Panc1 (cell line): ENCODE results near the gene CLDN4. TPM values are rescaled to one million over a fixed set of nuclear protein-coding genes. Genes with fewer than 3 reads are reported as not detected.
A peak's percentile ranks its signal among the peaks of the same experiment; 100 is the strongest.

Experiments used
- ATAC-seq: fragments of 200-7000 bp; cut with Tn5 transposase; 2 replicates; pipeline ENCODE4 v1.9.1; 2020; ENCODE audit warnings: mild to moderate bottlenecking, moderate library complexity
- BruUV-seq: library from RNA; stranded (reverse); fragments of 400-500 nt; replicated peaks from 2 replicates; lab custom pipeline; 2021; lab: Mats Ljungman, UMichigan
- CTCF ChIA-PET: fragments of 300-600 bp; sonication (Branson Sonifier 250); formaldehyde crosslinking; loops from one replicate; lab custom pipeline; 2022; ENCODE audit warnings: antibody characterized with exemption; lab: Charles Lee
- POLR2A ChIA-PET: fragments of 300-600 bp; sonication (Branson Sonifier 250); formaldehyde crosslinking; loops from one replicate; lab custom pipeline; 2022; ENCODE audit warnings: antibody characterized with exemption; lab: Charles Lee
- DNase-seq: peaks from one replicate; pipeline ENCODE4 v3.0.0-alpha.2; 2010; ENCODE audit warnings: low read depth, low spot score
- H3K27ac ChIP-seq: 2 replicates; pipeline ENCODE4 v1.5.1; 2011; ENCODE audit warnings: mild to moderate bottlenecking, low read length, inconsistent platforms
- H3K27me3 ChIP-seq: fragments of 200-500 bp; sonication (Bioruptor generic); 2 replicates; pipeline ENCODE4 v1.6.0; 2014; ENCODE audit warnings: low read length, inconsistent platforms; ENCODE audit not compliant: control insufficient read depth, insufficient read depth
- H3K36me3 ChIP-seq: fragments of 200-500 bp; sonication (Bioruptor generic); 2 replicates; pipeline ENCODE4 v1.5.1; 2014; ENCODE audit warnings: inconsistent platforms, mild to moderate bottlenecking, low read length, moderate library complexity; ENCODE audit not compliant: control insufficient read depth, insufficient read depth
- H3K4me1 ChIP-seq: 2 replicates; pipeline ENCODE4 v1.5.1; 2011; ENCODE audit warnings: inconsistent platforms, mild to moderate bottlenecking, low read length, moderate library complexity; ENCODE audit not compliant: control insufficient read depth, insufficient read depth
- H3K4me3 ChIP-seq, 2 experiments: 2 replicates each; pipeline ENCODE4 v1.5.1; 2011 to 2012; ENCODE audit warnings: low read depth in 2 of 2, low read length in 2 of 2, mild to moderate bottlenecking in 2 of 2, inconsistent platforms in 1 of 2, moderate library complexity in 1 of 2
- H3K9me3 ChIP-seq: fragments of 200-500 bp; sonication (Bioruptor generic); 2 replicates; pipeline ENCODE4 v1.5.1; 2014; ENCODE audit warnings: low read depth, mild to moderate bottlenecking, inconsistent platforms, low read length, moderate library complexity; ENCODE audit not compliant: control insufficient read depth, insufficient read depth
- CTCF ChIP-seq: fragments of 450-650 bp; IDR thresholded peaks from 2 replicates; pipeline ENCODE4 v1.5.1; 2017; ENCODE audit warnings: mild to moderate bottlenecking
- POLR2AphosphoS5 ChIP-seq: IDR thresholded peaks from 2 replicates; pipeline ENCODE4 v1.6.1; 2012; ENCODE audit warnings: mild to moderate bottlenecking, low read depth, low read length, moderate library complexity
- REST ChIP-seq, 2 experiments: IDR thresholded peaks; 2 replicates each; pipeline ENCODE4 v1.6.1; 2011 to 2012; ENCODE audit warnings: low read depth in 2 of 2, control low read depth in 1 of 2, low read length in 1 of 2, mild to moderate bottlenecking in 1 of 2, moderate library complexity in 1 of 2; ENCODE audit not compliant: insufficient read depth in 1 of 2
- SIN3A ChIP-seq: IDR thresholded peaks from 2 replicates; pipeline ENCODE4 v1.6.1; 2012; ENCODE audit warnings: low read depth, mild to moderate bottlenecking, low read length, moderate library complexity, borderline replicate concordance; ENCODE audit not compliant: insufficient read depth
- TCF7L2 ChIP-seq: IDR thresholded peaks from 2 replicates; pipeline ENCODE4 v1.6.1; 2011; ENCODE audit warnings: mild to moderate bottlenecking, low read depth, low read length, inconsistent platforms
- in situ Hi-C: cut with HindIII; loops from 2 replicates; pipeline ENCODE4 v1.10.0; 2016; ENCODE audit warnings: low sequenced_read_pairs, low pct_unique_long_range_greater_than_20kb
- intact Hi-C: fragments of 100-400 bp; cut with micrococcal nuclease; formaldehyde crosslinking; loops from one replicate; pipeline ENCODE4 v1.10.0; 2022; ENCODE audit not compliant: unreplicated experiment
- total RNA-seq: library from RNA; stranded (reverse); gene quantifications from one replicate; pipeline ENCODE4 v1.2.1, GENCODE V29; 2021; ENCODE audit not compliant: unreplicated experiment

The CLDN4 gene
- total RNA-seq, 1 experiment from 2014 or later: 295 TPM

- no peak overlapping the region for H3K4me3 ChIP-seq
- H3K4me1 ChIP-seq: peaks cover 21% of the 10 kb centered on the region
- H3K27me3 ChIP-seq: no peaks in the 10 kb centered on the region
- ChIA-PET CTCF (interaction anchor here (0.6 to 0.8 kb wide), 3 partner anchors 11 to 215 kb away, joined by 3 to 12 read pairs (median 4); no protein-coding TSS in a partner anchor), POLR2A (no interaction called here)
- H3K36me3 ChIP-seq: no peaks in the 10 kb centered on the region; the same call in 1 of the 2 replicates
- H3K9me3 ChIP-seq: no peaks in the 10 kb centered on the region
- H3K27ac ChIP-seq: peak overlapping the region; percentile 65
- intact Hi-C loops (no loop called here), in situ Hi-C loops (no loop called here)
- no TSS peak for BruUV-seq
- no peak for DNase-seq
- no peak for TF ChIP-seq CTCF
- no peak for TF ChIP-seq REST (IDR thresholded peaks at IDR 0.05; ENCODE audit: insufficient read depth in 1 of 2, low read depth in 2 of 2, low read length in 1 of 2)
- TF ChIP-seq TCF7L2: no peak
- TF ChIP-seq SIN3A: no peak
- no peak for TF ChIP-seq POLR2AphosphoS5
- ATAC-seq: no peak; the same call in 1 of the 2 replicates
These were observed 9.2 kb downstream of the CLDN4 start for GRCh38 chr7:73839743-73840714.

- H3K4me1 ChIP-seq: peaks cover 21% of the 10 kb centered on the region
- ChIA-PET POLR2A (interaction anchor here (1.8 kb wide), 1 partner anchor 10 kb away, joined by 6 read pairs; no protein-coding TSS in a partner anchor), CTCF (interaction anchor here (0.6 kb wide), 2 partner anchors 176 to 361 kb away, joined by 7 to 10 read pairs; no protein-coding TSS in a partner anchor)
- BruUV-seq: no TSS peak
- intact Hi-C loops (no loop called here), in situ Hi-C loops (no loop called here)
- H3K27ac ChIP-seq: peak overlapping the region; percentile 83
- no peaks in the 10 kb centered on the region; the same call in 1 of the 2 replicates for H3K36me3 ChIP-seq
- DNase-seq: no peak
- H3K4me3 ChIP-seq: peak overlapping the region in 1 of 2 experiments; percentile 76; a peak in 2 of 4 replicates
- ATAC-seq: no peak
- H3K9me3 ChIP-seq: no peaks in the 10 kb centered on the region
- TF ChIP-seq TCF7L2: no peak
- no peak for TF ChIP-seq POLR2AphosphoS5
- no peak for TF ChIP-seq CTCF
- no peak for TF ChIP-seq SIN3A
- no peak for TF ChIP-seq REST (IDR thresholded peaks at IDR 0.05; ENCODE audit: insufficient read depth in 1 of 2, low read depth in 2 of 2, low read length in 1 of 2)
- H3K27me3 ChIP-seq: no peaks in the 10 kb centered on the region
These were observed 10.1 kb downstream of the CLDN4 start for GRCh38 chr7:73840715-73841379.
